ENCODE results near the gene HAUS2. TPM values are rescaled to one million over a fixed set of nuclear protein-coding genes. Genes with fewer than 3 reads are reported as not detected.
A peak's percentile ranks its signal among the peaks of the same experiment; 100 is the strongest.

The HAUS2 gene
- total and polyA plus RNA-seq, 10 of the 15 experiments (the other 5 are each of a cell fraction or from before 2014, with no cell fraction given), result 28.7 to 59.3 (median 40.6) TPM

DNA sequence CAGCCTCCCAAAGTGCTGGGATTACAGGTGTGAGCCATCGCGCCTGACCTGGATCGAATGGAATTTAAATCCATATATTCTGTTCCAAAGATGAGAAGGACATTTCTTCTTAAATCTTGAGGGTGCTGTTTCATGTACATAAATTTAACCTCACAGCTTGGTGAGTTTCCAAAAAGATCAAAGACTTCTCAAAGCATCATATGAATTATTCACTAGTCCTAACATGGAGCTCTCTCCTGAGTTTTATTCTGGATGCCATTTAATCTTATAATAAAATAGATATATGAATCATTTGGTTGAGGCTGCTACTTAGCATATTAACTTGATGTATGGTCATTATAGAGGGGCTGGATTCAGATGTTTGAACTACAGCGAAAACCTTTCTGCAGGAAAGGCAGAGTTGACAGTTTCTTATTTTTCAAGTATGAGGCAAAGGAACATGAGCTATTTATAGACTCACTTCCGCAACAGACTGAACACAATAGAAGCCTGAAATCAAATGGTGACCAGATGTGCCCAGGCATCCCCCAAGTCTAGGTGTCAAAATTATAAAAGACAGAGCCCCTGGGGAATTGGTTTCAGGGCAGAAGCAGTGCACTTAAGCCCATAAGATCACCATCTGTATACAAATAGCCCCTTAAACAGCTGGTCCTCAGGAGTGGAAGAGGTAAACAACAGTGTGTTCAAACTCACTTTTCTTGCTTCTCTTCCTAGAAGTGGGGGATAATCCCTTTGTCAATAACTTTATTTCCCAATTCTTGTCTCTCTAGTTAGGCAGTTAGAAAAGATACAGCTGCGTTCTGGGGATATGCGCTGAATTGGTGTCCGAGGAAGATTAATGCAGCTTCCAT lies 56.5 kb downstream of the HAUS2 start (continued):
- TF ChIP-seq, protein P1, sequence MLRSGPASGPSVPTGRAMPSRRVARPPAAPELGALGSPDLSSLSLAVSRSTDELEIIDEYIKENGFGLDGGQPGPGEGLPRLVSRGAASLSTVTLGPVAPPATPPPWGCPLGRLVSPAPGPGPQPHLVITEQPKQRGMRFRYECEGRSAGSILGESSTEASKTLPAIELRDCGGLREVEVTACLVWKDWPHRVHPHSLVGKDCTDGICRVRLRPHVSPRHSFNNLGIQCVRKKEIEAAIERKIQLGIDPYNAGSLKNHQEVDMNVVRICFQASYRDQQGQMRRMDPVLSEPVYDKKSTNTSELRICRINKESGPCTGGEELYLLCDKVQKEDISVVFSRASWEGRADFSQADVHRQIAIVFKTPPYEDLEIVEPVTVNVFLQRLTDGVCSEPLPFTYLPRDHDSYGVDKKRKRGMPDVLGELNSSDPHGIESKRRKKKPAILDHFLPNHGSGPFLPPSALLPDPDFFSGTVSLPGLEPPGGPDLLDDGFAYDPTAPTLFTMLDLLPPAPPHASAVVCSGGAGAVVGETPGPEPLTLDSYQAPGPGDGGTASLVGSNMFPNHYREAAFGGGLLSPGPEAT (IDR thresholded peaks at IDR 0.05; ENCODE audit: low read depth), result peak; percentile 30; the same call in 1 of the 2 replicates
- TF ChIP-seq MYC (IDR thresholded peaks at IDR 0.05; ENCODE audit: insufficient read depth, insufficient read length, insufficient replicate concordance, low read length, severe bottlenecking) (no peak), ETV6 (conservative IDR thresholded peaks at IDR 0.05 in 1 of 2, IDR thresholded peaks at IDR 0.05 in 1 of 2; ENCODE audit: borderline replicate concordance in 1 of 2, low read depth in 1 of 2) (0 out of 4 replicates have a peak, but pooled peaks of 1 of the 2 experiments have one; percentile 15), SUPT20H (IDR thresholded peaks at IDR 0.05; ENCODE audit: borderline replicate concordance, control insufficient read depth, low read depth, low read length) (no peak), BHLHE40 (IDR thresholded peaks at IDR 0.05; ENCODE audit: borderline replicate concordance in 1 of 2, low read depth in 2 of 2, low read length in 1 of 2) (peak in 1 of 2 experiments; percentile 25; a peak in 1 of 4 replicates), POLR2A (IDR thresholded peaks at IDR 0.05; ENCODE audit: low read depth, low read length) (no peak), KLF5 (IDR thresholded peaks at IDR 0.05; ENCODE audit: partially characterized antibody) (no peak), NR2F1 (conservative IDR thresholded peaks at IDR 0.05) (no peak), CREM (IDR thresholded peaks at IDR 0.05; ENCODE audit: low read depth) (no peak), IKZF1 (conservative IDR thresholded peaks at IDR 0.05) (peak; percentile 21; the same call in 1 of the 2 replicates), CEBPB (IDR thresholded peaks at IDR 0.05; ENCODE audit: borderline replicate concordance in 1 of 2, low read depth in 2 of 2, low read length in 2 of 2) (no peak), DPF2 (IDR thresholded peaks at IDR 0.05) (peak; percentile 24; the same call in 1 of the 2 replicates), KAT2A (conservative IDR thresholded peaks at IDR 0.05; ENCODE audit: control insufficient read depth, low read depth, low read length) (no peak), MEF2B (IDR thresholded peaks at IDR 0.05; ENCODE audit: partially characterized antibody, poor library complexity, severe bottlenecking) (peak; percentile 97), IKZF2 (IDR thresholded peaks at IDR 0.05) (peak in 1 of 2 experiments; percentile 21; a peak in 3 of 4 replicates)
- TF ChIP-seq, protein P2, sequence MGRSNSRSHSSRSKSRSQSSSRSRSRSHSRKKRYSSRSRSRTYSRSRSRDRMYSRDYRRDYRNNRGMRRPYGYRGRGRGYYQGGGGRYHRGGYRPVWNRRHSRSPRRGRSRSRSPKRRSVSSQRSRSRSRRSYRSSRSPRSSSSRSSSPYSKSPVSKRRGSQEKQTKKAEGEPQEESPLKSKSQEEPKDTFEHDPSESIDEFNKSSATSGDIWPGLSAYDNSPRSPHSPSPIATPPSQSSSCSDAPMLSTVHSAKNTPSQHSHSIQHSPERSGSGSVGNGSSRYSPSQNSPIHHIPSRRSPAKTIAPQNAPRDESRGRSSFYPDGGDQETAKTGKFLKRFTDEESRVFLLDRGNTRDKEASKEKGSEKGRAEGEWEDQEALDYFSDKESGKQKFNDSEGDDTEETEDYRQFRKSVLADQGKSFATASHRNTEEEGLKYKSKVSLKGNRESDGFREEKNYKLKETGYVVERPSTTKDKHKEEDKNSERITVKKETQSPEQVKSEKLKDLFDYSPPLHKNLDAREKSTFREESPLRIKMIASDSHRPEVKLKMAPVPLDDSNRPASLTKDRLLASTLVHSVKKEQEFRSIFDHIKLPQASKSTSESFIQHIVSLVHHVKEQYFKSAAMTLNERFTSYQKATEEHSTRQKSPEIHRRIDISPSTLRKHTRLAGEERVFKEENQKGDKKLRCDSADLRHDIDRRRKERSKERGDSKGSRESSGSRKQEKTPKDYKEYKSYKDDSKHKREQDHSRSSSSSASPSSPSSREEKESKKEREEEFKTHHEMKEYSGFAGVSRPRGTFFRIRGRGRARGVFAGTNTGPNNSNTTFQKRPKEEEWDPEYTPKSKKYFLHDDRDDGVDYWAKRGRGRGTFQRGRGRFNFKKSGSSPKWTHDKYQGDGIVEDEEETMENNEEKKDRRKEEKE (IDR thresholded peaks at IDR 0.05), result no peak
- TF ChIP-seq, protein P3, sequence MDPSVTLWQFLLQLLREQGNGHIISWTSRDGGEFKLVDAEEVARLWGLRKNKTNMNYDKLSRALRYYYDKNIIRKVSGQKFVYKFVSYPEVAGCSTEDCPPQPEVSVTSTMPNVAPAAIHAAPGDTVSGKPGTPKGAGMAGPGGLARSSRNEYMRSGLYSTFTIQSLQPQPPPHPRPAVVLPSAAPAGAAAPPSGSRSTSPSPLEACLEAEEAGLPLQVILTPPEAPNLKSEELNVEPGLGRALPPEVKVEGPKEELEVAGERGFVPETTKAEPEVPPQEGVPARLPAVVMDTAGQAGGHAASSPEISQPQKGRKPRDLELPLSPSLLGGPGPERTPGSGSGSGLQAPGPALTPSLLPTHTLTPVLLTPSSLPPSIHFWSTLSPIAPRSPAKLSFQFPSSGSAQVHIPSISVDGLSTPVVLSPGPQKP (IDR thresholded peaks at IDR 0.05; ENCODE audit: low read depth, low read length), result no peak
